Adipocyte (in vitro differentiated cells): ENCODE results near the gene POLL.
A peak's percentile ranks its signal among the peaks of the same experiment; 100 is the strongest.

Experiments
- DNase-seq: peaks from one replicate; pipeline ENCODE4 v3.0.0-alpha.2; 2015; ENCODE audit warnings: low read depth
- H3K27me3 ChIP-seq: replicated peaks from 2 replicates; pipeline ENCODE4 v1.7.0; 2013; ENCODE audit warnings: mild to moderate bottlenecking, low read length, moderate library complexity; ENCODE audit not compliant: control insufficient read depth, insufficient read depth
- H3K36me3 ChIP-seq: 2 replicates; pipeline ENCODE4 v1.7.0; 2013; ENCODE audit warnings: low read length, mild to moderate bottlenecking, moderate library complexity; ENCODE audit not compliant: control insufficient read depth, insufficient read depth, severe bottlenecking
- H3K4me1 ChIP-seq: 2 replicates; pipeline ENCODE4 v1.7.0; 2013; ENCODE audit warnings: mild to moderate bottlenecking, low read length, moderate library complexity; ENCODE audit not compliant: control insufficient read depth, insufficient read depth
- H3K4me3 ChIP-seq: 2 replicates; pipeline ENCODE4 v1.7.0; 2013; ENCODE audit warnings: mild to moderate bottlenecking, low read length, moderate library complexity
- H3K9ac ChIP-seq: 2 replicates; pipeline ENCODE4 v1.7.0; 2013; ENCODE audit warnings: mild to moderate bottlenecking, low read length, moderate library complexity
- H3K9me3 ChIP-seq: 2 replicates; pipeline ENCODE4 v1.7.0; 2013; ENCODE audit warnings: mild to moderate bottlenecking, low read length, moderate library complexity; ENCODE audit not compliant: control insufficient read depth

POLL gene

GRCh38 chr10:101550965-101551364, 37.1 kb downstream of the POLL start:
- Histone ChIP-seq H3K4me3 (no peak overlapping the region), H3K9ac (no peak overlapping the region), H3K36me3 (peaks cover 35% of the 10 kb centered on the region), H3K4me1 (peaks cover 5% of the 10 kb centered on the region), H3K27me3 (no peaks in the 10 kb centered on the region), H3K9me3 (peaks cover 5% of the 10 kb centered on the region)
- no peak for DNase-seq

DNA sequence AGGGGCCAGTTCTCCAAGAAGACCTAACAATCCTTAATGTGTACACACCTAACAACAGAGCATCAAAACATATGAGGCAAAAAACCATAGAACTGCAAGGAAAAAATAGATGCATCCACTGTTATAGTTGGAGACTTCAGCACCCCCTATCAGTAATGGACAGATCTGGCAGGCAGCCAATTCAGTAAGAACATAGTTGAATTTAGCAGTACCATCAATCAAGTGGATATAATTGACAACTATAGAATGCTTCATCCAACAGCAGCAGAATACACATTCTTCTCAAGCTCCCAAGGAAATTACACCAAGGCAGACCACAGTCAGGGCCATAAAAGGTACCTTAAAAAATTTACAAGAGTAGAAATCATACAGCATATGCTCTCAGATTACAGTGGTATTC, 42.2 kb downstream of the POLL start:
- DNase-seq: no peak
- Histone ChIP-seq H3K27me3 (no peaks in the 10 kb centered on the region), H3K4me3 (no peak overlapping the region), H3K4me1 (peaks cover 5% of the 10 kb centered on the region), H3K36me3 (peaks cover 9% of the 10 kb centered on the region), H3K9me3 (peaks cover 5% of the 10 kb centered on the region), H3K9ac (no peak overlapping the region)

DNA sequence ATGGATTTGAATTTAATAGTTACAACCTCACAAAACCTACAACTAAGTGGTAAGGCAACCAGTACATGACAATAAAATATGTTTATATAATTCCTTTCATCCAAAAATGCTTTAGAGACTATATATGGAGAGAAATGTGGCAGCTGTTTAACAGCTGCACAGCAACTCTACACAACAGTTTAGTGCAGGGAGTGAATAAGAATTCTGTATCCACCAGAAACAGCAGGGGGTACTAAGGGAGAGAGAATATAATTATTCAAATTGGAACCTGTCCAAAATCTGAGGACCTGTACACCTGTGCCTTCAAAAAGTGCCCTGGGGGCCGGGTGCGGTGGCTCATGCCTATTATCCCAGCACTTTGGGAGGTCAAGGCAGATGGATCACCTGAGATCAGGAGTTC, 49.6 kb downstream of the POLL start:
- Histone ChIP-seq H3K9ac (no peak overlapping the region), H3K36me3 (peaks cover 37% of the 10 kb centered on the region)
- DNase-seq: no peak

GRCh38 chr10:101536800-101537199, 51.3 kb downstream of the POLL start:
- Histone ChIP-seq H3K9me3 (no peaks in the 10 kb centered on the region), H3K27me3 (no peaks in the 10 kb centered on the region), H3K9ac (no peak overlapping the region), H3K4me1 (no peaks in the 10 kb centered on the region), H3K4me3 (no peak overlapping the region), H3K36me3 (peaks cover 52% of the 10 kb centered on the region)
- peak; percentile 33 for DNase-seq

More for the DNA sequence above, 49.6 kb downstream of the POLL start:
- no peak overlapping the region for H3K4me3 ChIP-seq
- no peaks in the 10 kb centered on the region for H3K4me1 ChIP-seq
- H3K9me3 ChIP-seq: no peaks in the 10 kb centered on the region
- H3K27me3 ChIP-seq: no peaks in the 10 kb centered on the region

DNA sequence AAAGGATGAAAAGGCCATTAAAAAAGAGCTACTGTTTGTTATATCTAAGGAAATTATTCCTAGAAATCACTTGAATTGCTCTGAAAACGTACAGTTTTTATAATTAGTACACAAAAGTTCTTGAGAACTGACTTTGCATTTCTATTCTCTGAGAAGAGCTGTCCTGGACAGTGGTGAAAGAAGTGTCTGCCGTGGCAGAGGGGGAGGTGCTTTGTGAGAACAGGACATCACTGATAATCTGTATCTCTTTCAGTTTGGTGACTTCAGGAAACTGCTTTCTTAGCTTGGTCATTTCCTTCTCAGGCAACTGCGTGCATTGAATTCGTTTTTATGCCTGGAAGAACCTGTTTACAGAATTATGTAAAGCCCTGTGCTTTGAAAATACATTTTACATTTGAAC, 52.1 kb downstream of the POLL start:
- no peaks in the 10 kb centered on the region for H3K27me3 ChIP-seq
- H3K9me3 ChIP-seq: no peaks in the 10 kb centered on the region
- H3K9ac ChIP-seq: no peak overlapping the region
- H3K4me3 ChIP-seq: no peak overlapping the region
- no peak for DNase-seq
- H3K4me1 ChIP-seq: no peaks in the 10 kb centered on the region
- peaks cover 54% of the 10 kb centered on the region for H3K36me3 ChIP-seq

DNA sequence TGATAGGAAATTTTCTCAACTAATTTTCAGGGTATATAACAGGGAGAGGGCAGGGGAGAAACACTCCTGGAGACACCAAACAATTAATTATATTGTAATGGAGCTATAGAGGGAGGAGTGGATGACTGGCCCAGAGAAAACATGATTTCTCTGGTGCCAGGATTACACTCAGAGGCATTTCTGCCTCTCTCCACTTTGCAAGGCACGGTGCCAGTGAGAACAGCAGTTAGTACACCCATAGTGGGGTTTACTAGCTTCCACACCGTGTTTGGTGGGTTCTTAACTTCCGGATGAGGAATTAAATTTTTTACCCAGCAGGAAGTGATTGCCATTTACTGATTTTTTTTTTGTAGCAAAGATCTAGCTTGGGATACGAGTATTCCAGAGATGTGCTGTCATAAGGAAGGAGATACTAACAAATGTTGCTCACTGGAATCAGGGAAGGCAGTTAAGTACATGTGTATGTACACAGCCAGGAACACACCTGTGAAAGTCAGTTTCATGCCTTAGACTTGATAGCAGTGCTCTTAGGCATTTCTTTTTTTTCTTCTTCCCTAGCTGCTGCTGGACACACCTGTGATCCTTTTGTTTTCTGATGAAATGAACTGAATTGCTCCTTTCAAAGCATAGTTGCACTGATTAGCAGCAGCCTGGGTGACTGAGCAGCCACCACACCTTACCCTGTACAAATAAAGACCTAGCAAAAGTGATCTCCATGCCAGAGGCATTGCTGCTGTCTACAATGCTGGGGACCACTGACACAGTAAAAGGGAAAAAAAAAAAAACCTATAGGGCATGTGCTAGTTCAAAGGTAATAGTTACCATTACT, 58.1 kb downstream of the POLL start:
- DNase-seq: no peak
- Histone ChIP-seq H3K9me3 (no peaks in the 10 kb centered on the region), H3K4me3 (no peak overlapping the region), H3K9ac (no peak overlapping the region), H3K4me1 (no peaks in the 10 kb centered on the region), H3K27me3 (no peaks in the 10 kb centered on the region), H3K36me3 (peaks cover 33% of the 10 kb centered on the region)

DNA sequence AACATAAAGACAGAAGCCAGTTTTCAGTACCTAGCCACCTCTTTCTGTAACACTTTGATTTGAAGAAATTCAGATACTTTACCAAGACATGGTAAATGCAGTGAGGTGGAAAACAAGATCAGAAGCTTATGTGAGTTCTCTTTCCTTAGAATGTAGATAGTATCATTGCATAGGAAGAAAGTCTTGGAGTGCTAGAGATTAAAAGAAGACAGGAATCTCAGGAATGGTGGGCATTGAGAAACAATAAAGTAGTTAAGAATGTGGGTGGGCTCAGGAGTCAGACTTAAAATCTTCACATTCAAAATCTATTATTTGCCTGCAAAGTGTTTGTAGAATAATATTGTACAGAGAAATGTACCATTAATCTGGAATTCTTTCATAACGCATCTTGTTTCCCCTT, 58.9 kb downstream of the POLL start:
- DNase-seq: no peak
- H3K36me3 ChIP-seq: peaks cover 25% of the 10 kb centered on the region
- H3K9me3 ChIP-seq: no peaks in the 10 kb centered on the region
- H3K4me1 ChIP-seq: no peaks in the 10 kb centered on the region
- no peak overlapping the region for H3K9ac ChIP-seq
- no peak overlapping the region for H3K4me3 ChIP-seq
- H3K27me3 ChIP-seq: no peaks in the 10 kb centered on the region
